ENCODE measurements around the gene OR10S1. TPM values are rescaled to one million over a fixed set of nuclear protein-coding genes. Genes with fewer than 3 reads are reported as not detected.

OR10S1 gene
- total and polyA plus RNA-seq, 2 donors (not counting 1 experiment from before 2014, with no cell fraction given) = not detected

DNA sequence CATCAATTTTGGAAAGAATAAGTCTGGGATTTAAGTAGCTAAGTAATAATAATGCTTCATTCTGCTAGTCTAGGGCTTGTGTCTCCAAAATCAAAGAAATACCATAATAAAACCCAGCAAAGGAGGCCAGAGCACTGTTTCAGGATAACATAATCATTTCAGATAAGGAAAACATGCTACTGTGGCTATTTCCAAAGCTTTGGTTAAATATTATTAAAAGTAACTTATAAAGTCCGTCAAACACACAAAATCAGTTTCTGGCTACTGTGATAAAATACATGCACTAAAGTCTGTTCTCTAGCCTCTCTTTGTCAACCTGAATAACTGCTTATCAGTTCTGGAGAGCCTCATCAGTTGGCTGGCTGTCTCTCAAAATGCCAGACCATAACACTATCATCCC lies 32.4 kb downstream of the OR10S1 start:
- Histone ChIP-seq H3K27ac (ENCODE audit: insufficient read depth, low read length) (no peak overlapping the region), H3K4me3 (replicated peaks in 1 of 4; ENCODE audit: control extremely low read depth in 1 of 4, insufficient read depth in 1 of 4, low read depth in 3 of 4, low read length in 4 of 4) (no peak overlapping the region), H3K36me3 (ENCODE audit: control insufficient read depth, insufficient read depth, low read length) (no peaks in the 10 kb centered on the region), H4K20me1 (ENCODE audit: control insufficient read depth, extremely low read depth, insufficient read depth, low read length) (no peaks in the 10 kb centered on the region), H3K9me3 (ENCODE audit: control insufficient read depth, insufficient read depth, low read depth, low read length) (no peaks in the 10 kb centered on the region), H2AFZ (ENCODE audit: low read length) (no peak overlapping the region), H3K9ac (ENCODE audit: insufficient read depth, low read length) (no peak overlapping the region), H3K27me3 (ENCODE audit: control insufficient read depth, insufficient read depth, low read length) (no peaks in the 10 kb centered on the region), H3K79me2 (ENCODE audit: control insufficient read depth, insufficient read depth, low read length) (no peaks in the 10 kb centered on the region), H3K4me2 (ENCODE audit: extremely low read depth, insufficient read depth, low read length) (no peak overlapping the region), H3K4me1 (ENCODE audit: control insufficient read depth, extremely low read depth, insufficient read depth, low read length) (no peaks in the 10 kb centered on the region)
- DNase-seq (ENCODE audit: low read depth in 2 of 2) = no peak
- TF ChIP-seq CTCF (conservative IDR thresholded peaks at IDR 0.05 in 1 of 2, IDR thresholded peaks at IDR 0.05 in 1 of 2; ENCODE audit: low read depth in 1 of 2, low read length in 2 of 2) (no peak), EZH2 (IDR thresholded peaks at IDR 0.05; ENCODE audit: low read length, missing control alignments) (no peak)

- Histone ChIP-seq H3K4me3 (replicated peaks in 1 of 4; ENCODE audit: control extremely low read depth in 1 of 4, insufficient read depth in 1 of 4, low read depth in 3 of 4, low read length in 4 of 4) (no peak within 1 kb of the TSS), H3K36me3 (ENCODE audit: control insufficient read depth, insufficient read depth, low read length) (no peaks in the 10 kb centered on the region), H3K4me2 (ENCODE audit: extremely low read depth, insufficient read depth, low read length) (no peak within 1 kb of the TSS), H2AFZ (ENCODE audit: low read length) (no peak within 1 kb of the TSS), H3K27ac (ENCODE audit: insufficient read depth, low read length) (no peak within 1 kb of the TSS), H3K9me3 (ENCODE audit: control insufficient read depth, insufficient read depth, low read depth, low read length) (no peaks in the 10 kb centered on the region), H3K4me1 (ENCODE audit: control insufficient read depth, extremely low read depth, insufficient read depth, low read length) (no peaks in the 10 kb centered on the region), H3K79me2 (ENCODE audit: control insufficient read depth, insufficient read depth, low read length) (no peaks in the 10 kb centered on the region), H3K27me3 (ENCODE audit: control insufficient read depth, insufficient read depth, low read length) (no peaks in the 10 kb centered on the region), H4K20me1 (ENCODE audit: control insufficient read depth, extremely low read depth, insufficient read depth, low read length) (no peaks in the 10 kb centered on the region), H3K9ac (ENCODE audit: insufficient read depth, low read length) (no peak within 1 kb of the TSS)
- no peak for DNase-seq (ENCODE audit: low read depth in 2 of 2)
- TF ChIP-seq EZH2 (IDR thresholded peaks at IDR 0.05; ENCODE audit: low read length, missing control alignments) = no peak
- TF ChIP-seq CTCF (conservative IDR thresholded peaks at IDR 0.05 in 1 of 2, IDR thresholded peaks at IDR 0.05 in 1 of 2; ENCODE audit: low read depth in 1 of 2, low read length in 2 of 2) = no peak
Measured at GRCh38 chr11:123943738-123944137, 33.8 kb downstream of the OR10S1 start, which contains the start of gene OR6T1. OR6T1 (minus strand) TSS chr11:123943838; CDS start chr11:123943838, 0 bp downstream.

DNA sequence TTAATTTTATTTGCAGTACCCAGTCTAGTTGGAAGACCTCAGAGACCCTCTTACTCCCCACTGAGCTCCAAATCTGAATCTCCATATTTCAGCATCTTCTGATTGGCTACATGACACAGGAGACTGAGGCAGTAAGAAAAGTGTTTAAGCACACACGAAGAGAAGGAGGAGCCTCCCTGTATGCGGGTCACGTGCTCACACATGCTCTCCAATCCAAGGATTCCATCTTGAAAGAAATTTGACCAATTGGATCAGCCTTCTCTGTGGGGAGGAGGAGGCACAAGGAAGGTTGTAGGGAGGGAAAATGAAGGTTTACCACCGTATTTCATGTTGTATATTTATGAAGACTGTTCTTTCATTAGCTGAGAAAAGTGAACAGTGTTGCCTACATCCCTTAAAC lies 35.2 kb downstream of the OR10S1 start:
- no peak overlapping the region for H3K9ac ChIP-seq (ENCODE audit: insufficient read depth, low read length)
- H3K36me3 ChIP-seq (ENCODE audit: control insufficient read depth, insufficient read depth, low read length) = no peaks in the 10 kb centered on the region
- H3K27me3 ChIP-seq (ENCODE audit: control insufficient read depth, insufficient read depth, low read length) = no peaks in the 10 kb centered on the region
- H3K4me1 ChIP-seq (ENCODE audit: control insufficient read depth, extremely low read depth, insufficient read depth, low read length) = no peaks in the 10 kb centered on the region
- no peak for DNase-seq (ENCODE audit: low read depth in 2 of 2)
- no peak for TF ChIP-seq CTCF (conservative IDR thresholded peaks at IDR 0.05 in 1 of 2, IDR thresholded peaks at IDR 0.05 in 1 of 2; ENCODE audit: low read depth in 1 of 2, low read length in 2 of 2)
- TF ChIP-seq EZH2 (IDR thresholded peaks at IDR 0.05; ENCODE audit: low read length, missing control alignments) = no peak
- H2AFZ ChIP-seq (ENCODE audit: low read length) = no peak overlapping the region
- no peak overlapping the region for H3K4me2 ChIP-seq (ENCODE audit: extremely low read depth, insufficient read depth, low read length)
- no peak overlapping the region for H3K4me3 ChIP-seq (replicated peaks in 1 of 4; ENCODE audit: control extremely low read depth in 1 of 4, insufficient read depth in 1 of 4, low read depth in 3 of 4, low read length in 4 of 4)
- H3K79me2 ChIP-seq (ENCODE audit: control insufficient read depth, insufficient read depth, low read length) = no peaks in the 10 kb centered on the region
- no peak overlapping the region for H3K27ac ChIP-seq (ENCODE audit: insufficient read depth, low read length)
- H3K9me3 ChIP-seq (ENCODE audit: control insufficient read depth, insufficient read depth, low read depth, low read length) = no peaks in the 10 kb centered on the region
- H4K20me1 ChIP-seq (ENCODE audit: control insufficient read depth, extremely low read depth, insufficient read depth, low read length) = no peaks in the 10 kb centered on the region

Measured in fibroblast of lung (primary cell).